Measurements from ENCODE around the gene BCL11B.

- TF ChIP-seq CTCF (IDR thresholded peaks at IDR 0.05), result no peak
- TF ChIP-seq EZH2 (IDR thresholded peaks at IDR 0.05), result no peak
Measured at GRCh38 chr14:99247101-99247729, 24.8 kb downstream of the BCL11B start.

All from neural progenitor cell (in vitro differentiated cells).